Breast epithelium (tissue), 4 donors: ENCODE measurements around the gene POU4F2. TPM values are rescaled to one million over a fixed set of nuclear protein-coding genes. Genes with fewer than 3 reads are reported as not detected.

ENCODE experiments used
- DNase-seq, 2 donors: peaks; one replicate each; pipeline ENCODE4 v3.0.0-alpha.2; 2019; ENCODE audit warnings: low spot score in 2 of 2
- H3K27ac ChIP-seq, 2 donors: fragments of 200-600 bp; sonication (generic) in 1 of 2; one replicate each; pipeline ENCODE4 v1.5.1; 2016 to 2019; ENCODE audit warnings: mild to moderate bottlenecking in 1 of 2
- H3K27me3 ChIP-seq, 2 donors: fragments of 200-600 bp; sonication (generic) in 1 of 2; one replicate each; pipeline versions ENCODE4 v1.5.1 to v1.6.0; 2017 to 2019; ENCODE audit warnings: control low read depth in 1 of 2, mild to moderate bottlenecking in 1 of 2
- H3K36me3 ChIP-seq: fragments of 200-600 bp; one replicate; pipeline ENCODE4 v1.5.1; 2019
- H3K4me1 ChIP-seq, 2 donors: fragments of 200-600 bp; sonication (generic); one replicate each; pipeline ENCODE4 v1.5.1; 2016 to 2019; ENCODE audit warnings: control low read depth in 1 of 2
- H3K4me3 ChIP-seq, 3 donors: fragments of 200-600 bp; sonication (generic); 1 replicate in 2 of 3; 2 replicates in 1 of 3; pipeline ENCODE4 v1.5.1; 2016 to 2019; ENCODE audit warnings: mild to moderate bottlenecking in 3 of 3, moderate library complexity in 2 of 3
- H3K9me3 ChIP-seq, 2 donors: fragments of 200-600 bp; sonication (generic) in 1 of 2; one replicate each; pipeline ENCODE4 v1.5.1; 2016 to 2019; ENCODE audit warnings: control low read depth in 1 of 2
- CTCF ChIP-seq, 3 donors: fragments of 450-650 bp; IDR thresholded peaks; one replicate each; pipeline ENCODE4 v1.5.1; 2016 to 2017; ENCODE audit warnings: antibody characterized with exemption in 3 of 3, mild to moderate bottlenecking in 3 of 3, moderate library complexity in 3 of 3
- POLR2A ChIP-seq: fragments of 450-650 bp; IDR thresholded peaks from one replicate; pipeline ENCODE4 v1.6.1; 2016; ENCODE audit warnings: antibody characterized with exemption, mild to moderate bottlenecking, moderate library complexity
- POLR2AphosphoS5 ChIP-seq, 3 donors: sonication (generic); formaldehyde crosslinking; IDR thresholded peaks; one replicate each; pipeline ENCODE4 v1.6.1; 2017; ENCODE audit warnings: antibody characterized with exemption in 3 of 3
- intact Hi-C: fragments of 100-400 bp; cut with DNase I; formaldehyde crosslinking; loops from one replicate; pipeline ENCODE4 v1.15.1; 2023; ENCODE audit warnings: low total_unique reads
- total RNA-seq, 3 donors: library from RNA; depleted of rRNA; stranded (reverse); fragments of >200 nt; gene quantifications; one replicate each; pipeline ENCODE4 v1.1.0, GENCODE V29; 2016

POU4F2 gene
- total RNA-seq, 3 donors from 2014 or later: not detected

- H3K36me3 ChIP-seq: no peaks in the 10 kb centered on the region
- H3K27ac ChIP-seq: no peak overlapping the region
- TF ChIP-seq POLR2A: no peak
- no peak for TF ChIP-seq POLR2AphosphoS5 (IDR thresholded peaks at IDR 0.05)
- no peak for TF ChIP-seq CTCF (IDR thresholded peaks at IDR 0.05)
- DNase-seq: no peak
- intact Hi-C loops: no loop called here
- no peak overlapping the region for H3K4me3 ChIP-seq
- no peaks in the 10 kb centered on the region for H3K4me1 ChIP-seq
- no peaks in the 10 kb centered on the region for H3K9me3 ChIP-seq
- H3K27me3 ChIP-seq: peaks cover 7 to 89% of the 10 kb centered on the region in 2 donors
Observed at GRCh38 chr4:146633471-146633800, 5.3 kb upstream of the POU4F2 start.

DNA sequence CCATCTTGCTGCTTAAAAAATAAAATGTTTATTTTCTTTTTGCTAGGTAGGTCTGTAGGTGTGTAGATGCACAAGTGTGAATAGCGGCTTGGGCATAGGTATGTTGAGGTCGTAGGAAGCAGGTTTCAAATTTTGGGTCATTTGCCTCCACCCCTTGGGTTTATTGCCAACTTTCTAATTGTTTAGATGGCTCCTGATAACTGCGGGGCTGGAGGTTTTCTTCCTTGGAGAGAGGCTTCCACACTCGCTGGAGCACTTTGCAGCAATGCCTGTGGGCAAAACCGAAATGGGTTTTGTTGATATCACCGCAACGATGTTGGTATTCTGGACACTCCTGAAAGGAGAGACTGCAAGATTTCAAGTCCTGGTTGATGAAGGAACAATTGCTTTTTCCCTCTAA lies 3.9 kb upstream of the POU4F2 start:
- H3K27ac ChIP-seq: no peak overlapping the region
- H3K4me3 ChIP-seq: no peak overlapping the region
- no peaks in the 10 kb centered on the region for H3K9me3 ChIP-seq
- intact Hi-C loops: no loop called here
- H3K4me1 ChIP-seq: no peaks in the 10 kb centered on the region
- no peak for DNase-seq
- TF ChIP-seq POLR2AphosphoS5 (IDR thresholded peaks at IDR 0.05): no peak
- TF ChIP-seq CTCF (IDR thresholded peaks at IDR 0.05): no peak
- no peak for TF ChIP-seq POLR2A
- H3K27me3 ChIP-seq: peaks cover 16 to 95% of the 10 kb centered on the region in 2 donors
- H3K36me3 ChIP-seq: no peaks in the 10 kb centered on the region

- peaks cover 20 to 100% of the 10 kb centered on the region in 2 donors for H3K27me3 ChIP-seq
- H3K27ac ChIP-seq: no peak overlapping the region
- H3K4me1 ChIP-seq: no peaks in the 10 kb centered on the region
- no peak for TF ChIP-seq POLR2A
- no peak for TF ChIP-seq CTCF (IDR thresholded peaks at IDR 0.05)
- TF ChIP-seq POLR2AphosphoS5 (IDR thresholded peaks at IDR 0.05): no peak
- no peaks in the 10 kb centered on the region for H3K36me3 ChIP-seq
- intact Hi-C loops: no loop called here
- H3K4me3 ChIP-seq: peak overlapping the region in 1 of 3 donors; percentile 55
- no peak for DNase-seq
- H3K9me3 ChIP-seq: no peaks in the 10 kb centered on the region
Observed at GRCh38 chr4:146637621-146638332, 916 bp upstream of the POU4F2 start.

GRCh38 chr4:146638333-146638785 lies 334 bp upstream of the POU4F2 start:
- no peaks in the 10 kb centered on the region for H3K4me1 ChIP-seq
- intact Hi-C loops: no loop called here
- no peak overlapping the region for H3K27ac ChIP-seq
- no peak for DNase-seq
- H3K36me3 ChIP-seq: no peaks in the 10 kb centered on the region
- H3K9me3 ChIP-seq: no peaks in the 10 kb centered on the region
- peak overlapping the region in 2 of 3 donors; percentile 9 to 55 for H3K4me3 ChIP-seq
- TF ChIP-seq POLR2AphosphoS5 (IDR thresholded peaks at IDR 0.05) (no peak), POLR2A (no peak), CTCF (IDR thresholded peaks at IDR 0.05) (no peak)
- peaks cover 20 to 100% of the 10 kb centered on the region in 2 donors for H3K27me3 ChIP-seq

DNA sequence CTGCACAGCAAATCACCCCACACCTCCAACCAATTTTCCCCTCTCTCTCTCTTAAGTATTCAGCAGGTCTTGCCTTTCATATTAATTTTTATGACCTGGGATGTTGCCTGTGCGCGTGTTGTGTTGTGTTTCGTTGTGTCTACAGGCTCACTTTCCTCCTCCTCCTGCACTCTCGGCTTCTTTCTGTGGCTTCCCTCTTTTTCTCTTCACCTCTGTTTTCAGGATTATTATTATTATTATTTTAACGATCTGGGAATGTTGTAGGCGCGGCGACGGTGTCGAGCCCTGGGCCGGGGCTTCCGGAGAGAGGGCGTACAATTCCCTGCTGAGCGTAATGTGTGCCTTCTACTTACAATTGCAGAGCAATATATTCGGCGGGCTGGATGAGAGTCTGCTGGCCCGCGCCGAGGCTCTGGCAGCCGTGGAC lies 826 bp downstream of the POU4F2 start:
- no peaks in the 10 kb centered on the region for H3K4me1 ChIP-seq
- no peak for TF ChIP-seq POLR2AphosphoS5 (IDR thresholded peaks at IDR 0.05)
- TF ChIP-seq CTCF (IDR thresholded peaks at IDR 0.05): no peak
- TF ChIP-seq POLR2A: no peak
- no peak overlapping the region for H3K27ac ChIP-seq
- DNase-seq: no peak
- no peaks in the 10 kb centered on the region for H3K9me3 ChIP-seq
- intact Hi-C loops: no loop called here
- H3K4me3 ChIP-seq: peak overlapping the region in 1 of 3 donors; percentile 55
- no peaks in the 10 kb centered on the region for H3K36me3 ChIP-seq
- peaks cover 20 to 89% of the 10 kb centered on the region in 2 donors for H3K27me3 ChIP-seq
